Mesendoderm (in vitro differentiated cells): Measurements from ENCODE around the gene TRIP6.

Source experiments
- DNase-seq: peaks from one replicate; pipeline ENCODE4 v3.0.0; 2013
- H2AK5ac ChIP-seq: 2 replicates; pipeline ENCODE4 v1.6.1; 2013; ENCODE audit warnings: low read length, inconsistent platforms
- H2BK120ac ChIP-seq: 2 replicates; pipeline ENCODE4 v1.6.1; 2013; ENCODE audit warnings: low read depth, mild to moderate bottlenecking, low read length, moderate library complexity, mixed read lengths
- H2BK15ac ChIP-seq: replicated peaks from 2 replicates; pipeline ENCODE4 v1.6.1; 2013; ENCODE audit warnings: low read depth, mild to moderate bottlenecking, moderate library complexity
- H2BK5ac ChIP-seq: 2 replicates; pipeline ENCODE4 v1.6.1; 2013; ENCODE audit warnings: low read length, inconsistent platforms
- H3K18ac ChIP-seq: 2 replicates; pipeline ENCODE4 v1.6.1; 2013; ENCODE audit warnings: mild to moderate bottlenecking, low read length, mixed read lengths
- H3K23ac ChIP-seq: one replicate; pipeline ENCODE4 v1.6.1; 2013; ENCODE audit warnings: low read length
- H3K27ac ChIP-seq: 2 replicates; pipeline ENCODE4 v1.5.1; 2013; ENCODE audit warnings: low read depth, mild to moderate bottlenecking, inconsistent platforms, low read length, moderate library complexity
- H3K27me3 ChIP-seq: 2 replicates; pipeline ENCODE4 v1.6.1; 2013; ENCODE audit warnings: low read length, control low read depth, mild to moderate bottlenecking, inconsistent platforms; ENCODE audit not compliant: insufficient read depth, poor library complexity
- H3K36me3 ChIP-seq: 2 replicates; pipeline ENCODE4 v1.6.1; 2013; ENCODE audit warnings: low read length, inconsistent platforms; ENCODE audit not compliant: control insufficient read depth, insufficient read depth
- H3K4ac ChIP-seq: one replicate; pipeline ENCODE4 v1.6.1; 2013; ENCODE audit warnings: low read depth, mild to moderate bottlenecking, low read length, moderate library complexity
- H3K4me1 ChIP-seq: 2 replicates; pipeline ENCODE4 v1.6.1; 2013; ENCODE audit warnings: low read depth, low read length, inconsistent platforms; ENCODE audit not compliant: control insufficient read depth
- H3K4me2 ChIP-seq: 2 replicates; pipeline ENCODE4 v1.6.1; 2013; ENCODE audit warnings: low read length
- H3K4me3 ChIP-seq: 2 replicates; pipeline ENCODE4 v1.5.1; 2013; ENCODE audit warnings: mild to moderate bottlenecking, low read length
- H3K56ac ChIP-seq: one replicate; pipeline ENCODE4 v1.6.1; 2013; ENCODE audit warnings: low read length
- H3K79me1 ChIP-seq: 2 replicates; pipeline ENCODE4 v1.6.1; 2013; ENCODE audit warnings: low read length, inconsistent platforms
- H3K79me2 ChIP-seq: 2 replicates; pipeline ENCODE4 v1.6.1; 2013; ENCODE audit warnings: mild to moderate bottlenecking, low read length; ENCODE audit not compliant: control insufficient read depth, insufficient read depth
- H3K9ac ChIP-seq: 2 replicates; pipeline ENCODE4 v1.6.1; 2013; ENCODE audit warnings: low read length, inconsistent platforms
- H4K5ac ChIP-seq: one replicate; pipeline ENCODE4 v1.6.1; 2013; ENCODE audit warnings: low read length
- H4K8ac ChIP-seq: one replicate; pipeline ENCODE4 v1.6.1; 2013; ENCODE audit warnings: low read depth, mild to moderate bottlenecking, control low read depth, low read length, moderate library complexity
- WGBS: extraction: QIAGEN DNeasy Blood & Tissue Kit; methylation state at CpG from one replicate; pipeline ENCODE4 v1.1.7; 2013; ENCODE audit warnings: low lambda C conversion rate, missing lambda C conversion rate; ENCODE audit not compliant: insufficient coverage; ENCODE audit errors: extremely low coverage; 5-methylcytosine and 5-hydroxymethylcytosine counted together

TRIP6 gene

GRCh38 chr7:100887516-100888290, 20.5 kb downstream of the TRIP6 start:
- Histone ChIP-seq H3K18ac (no peak overlapping the region), H3K27ac (no peak overlapping the region), H3K4ac (no peak overlapping the region), H2AK5ac (no peak overlapping the region), H2BK5ac (no peak overlapping the region), H2BK15ac (no peak overlapping the region), H3K79me2 (peaks cover 17% of the 10 kb centered on the region), H3K27me3 (no peaks in the 10 kb centered on the region), H4K8ac (no peak overlapping the region), H3K4me3 (no peak overlapping the region), H3K79me1 (peaks cover 4% of the 10 kb centered on the region), H3K4me2 (no peak overlapping the region), H3K56ac (peak overlapping the region; percentile 1), H3K9ac (peak overlapping the region; percentile 87), H3K4me1 (peaks cover 2% of the 10 kb centered on the region), H2BK120ac (no peak overlapping the region), H4K5ac (no peak overlapping the region), H3K23ac (no peak overlapping the region), H3K36me3 (peaks cover 26% of the 10 kb centered on the region)
- DNase-seq: no peak
- no CpG with 5 or more reads among the region's 21 CpGs for WGBS

DNA sequence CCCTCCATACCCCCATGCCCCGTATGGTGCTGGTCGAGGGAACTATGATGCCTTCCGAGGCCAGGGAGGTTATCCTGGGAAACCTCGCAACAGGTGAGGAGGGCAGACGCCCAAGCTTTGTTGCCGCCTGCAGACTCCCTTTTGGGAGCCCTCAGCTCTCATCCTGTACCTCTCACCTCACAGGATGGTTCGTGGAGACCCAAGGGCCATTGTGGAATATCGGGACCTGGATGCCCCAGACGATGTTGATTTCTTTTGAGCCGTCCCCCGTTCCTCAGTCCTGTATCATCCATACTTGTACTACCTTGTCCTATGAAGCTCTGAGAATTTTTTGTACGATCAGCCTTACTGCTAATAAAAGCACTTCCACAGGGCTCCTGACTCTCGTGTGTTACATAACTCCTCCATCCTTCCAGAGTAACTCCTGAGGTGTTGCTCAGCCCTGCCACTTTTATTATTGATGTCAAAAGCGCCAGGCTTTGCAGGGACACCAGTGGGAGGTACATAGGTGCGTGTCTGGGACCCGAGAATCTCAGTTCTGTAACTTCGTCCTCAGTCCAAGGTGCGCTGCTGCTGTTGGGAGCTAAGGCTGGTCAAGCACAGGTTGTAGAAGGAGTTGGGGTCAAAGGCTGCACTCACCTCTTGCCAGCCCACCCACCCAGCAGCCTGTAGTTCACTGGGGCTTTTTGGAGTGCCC, 21.3 kb downstream of the TRIP6 start:
- H3K79me1 ChIP-seq: peaks cover 1% of the 10 kb centered on the region
- no CpG with 5 or more reads among the region's 18 CpGs for WGBS
- peak overlapping the region; percentile 67 for H3K4me2 ChIP-seq
- H3K79me2 ChIP-seq: peaks cover 15% of the 10 kb centered on the region
- peak overlapping the region; percentile 87 for H3K9ac ChIP-seq
- H2BK120ac ChIP-seq: no peak overlapping the region
- peak overlapping the region; percentile 70 for H3K18ac ChIP-seq
- H3K23ac ChIP-seq: no peak overlapping the region
- H4K5ac ChIP-seq: no peak overlapping the region
- peak overlapping the region; percentile 71 for H3K4me3 ChIP-seq
- no peak overlapping the region for H2BK15ac ChIP-seq
- no peaks in the 10 kb centered on the region for H3K27me3 ChIP-seq
- no peak overlapping the region for H2AK5ac ChIP-seq
- H3K36me3 ChIP-seq: peaks cover 23% of the 10 kb centered on the region
- DNase-seq: no peak
- H3K4me1 ChIP-seq: peaks cover 2% of the 10 kb centered on the region
- H3K4ac ChIP-seq: no peak overlapping the region
- H3K27ac ChIP-seq: peak overlapping the region; percentile 74
- no peak overlapping the region for H4K8ac ChIP-seq
- H3K56ac ChIP-seq: peak overlapping the region; percentile 98
- no peak overlapping the region for H2BK5ac ChIP-seq

DNA sequence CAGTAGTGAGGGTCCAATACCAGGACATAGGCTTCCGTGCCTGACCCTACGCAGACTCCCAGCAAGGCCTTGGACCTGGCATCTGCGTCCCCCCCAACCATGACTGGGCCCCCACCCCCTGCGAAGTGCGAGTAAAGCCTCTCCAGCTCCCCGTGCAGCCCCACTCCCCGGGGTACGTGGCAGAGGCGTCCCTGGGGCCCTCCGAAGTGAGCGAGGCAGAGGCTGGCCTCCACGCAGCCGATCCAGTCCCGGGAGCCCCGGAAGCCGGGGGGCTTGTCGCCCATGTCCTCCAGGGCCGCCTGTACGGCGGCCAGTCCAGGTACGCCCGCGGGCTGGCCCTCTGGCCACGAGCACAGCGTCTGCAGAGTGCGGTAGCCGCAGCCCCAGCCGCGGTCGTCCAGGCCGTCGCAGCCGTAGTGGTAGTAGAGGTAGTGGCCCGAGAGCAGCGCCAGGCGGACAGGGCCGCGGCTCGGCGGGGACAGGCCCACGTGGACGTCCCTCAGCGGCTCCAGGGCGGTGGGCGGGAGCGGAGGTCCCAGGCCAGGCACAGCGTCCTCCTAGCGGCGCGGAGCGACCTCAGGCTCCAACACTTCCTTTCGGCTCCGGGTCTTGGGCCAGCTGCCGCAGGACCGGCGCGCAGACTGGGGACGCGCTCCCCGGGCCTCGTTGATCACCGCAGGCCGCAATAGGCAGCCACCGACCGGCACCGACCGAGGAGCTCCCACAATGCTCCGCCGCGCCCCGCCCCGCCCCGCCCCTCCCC, 22.0 kb downstream of the TRIP6 start, which contains the start of gene UFSP1:
TSS of gene UFSP1 (minus strand) at position 728 of the 763 bp plus-strand sequence. CDS start at position 284, 444 bp downstream.
- Histone ChIP-seq H3K79me2 (peaks cover 15% of the 10 kb centered on the region), H3K56ac (peak within 1 kb of the TSS; percentile 100), H4K8ac (peak within 1 kb of the TSS; percentile 17), H3K4ac (peak within 1 kb of the TSS; percentile 84), H2AK5ac (peak within 1 kb of the TSS; percentile 50), H4K5ac (no peak within 1 kb of the TSS), H3K4me3 (peak within 1 kb of the TSS; percentile 71), H2BK120ac (peak within 1 kb of the TSS; percentile 17), H2BK5ac (peak within 1 kb of the TSS; percentile 96), H3K79me1 (peaks cover 1% of the 10 kb centered on the region), H3K36me3 (peaks cover 19% of the 10 kb centered on the region), H3K9ac (peak within 1 kb of the TSS; percentile 97), H3K18ac (peak within 1 kb of the TSS; percentile 82), H3K4me2 (peak within 1 kb of the TSS; percentile 90), H2BK15ac (no peak within 1 kb of the TSS), H3K4me1 (peaks cover 2% of the 10 kb centered on the region), H3K23ac (peak within 1 kb of the TSS; percentile 29), H3K27ac (peak within 1 kb of the TSS; percentile 95), H3K27me3 (no peaks in the 10 kb centered on the region)
- DNase-seq: no peak
- WGBS: no CpG with 5 or more reads among the region's 73 CpGs

GRCh38 chr7:100890653-100891567, 23.7 kb downstream of the TRIP6 start:
- Histone ChIP-seq H2BK15ac (no peak overlapping the region), H2AK5ac (no peak overlapping the region), H3K4me3 (peak overlapping the region; percentile 27), H3K4me2 (peak overlapping the region; percentile 90), H3K27ac (peak overlapping the region; percentile 95), H2BK120ac (peak overlapping the region; percentile 1), H3K23ac (no peak overlapping the region), H3K18ac (peak overlapping the region; percentile 29), H4K5ac (peak overlapping the region; percentile 73), H3K27me3 (no peaks in the 10 kb centered on the region), H2BK5ac (peak overlapping the region; percentile 95), H3K9ac (peak overlapping the region; percentile 97), H3K36me3 (peaks cover 7% of the 10 kb centered on the region), H3K79me2 (peaks cover 15% of the 10 kb centered on the region), H3K79me1 (no peaks in the 10 kb centered on the region), H4K8ac (no peak overlapping the region), H3K4me1 (peaks cover 2% of the 10 kb centered on the region), H3K56ac (peak overlapping the region; percentile 100), H3K4ac (peak overlapping the region; percentile 49)
- no peak for DNase-seq
- WGBS: no CpG with 5 or more reads among the region's 43 CpGs
